K562 (cell line): ENCODE data around the gene ETFRF1. TPM values are rescaled to one million over a fixed set of nuclear protein-coding genes. Genes with fewer than 3 reads are reported as not detected.

Experiments used
- CREM ChIP-seq: IDR thresholded peaks from 2 replicates; pipeline ENCODE4 v1.6.1; 2014; ENCODE audit warnings: antibody characterized with exemption, low read depth
- CTBP1 ChIP-seq: fragments of 450-650 bp; IDR thresholded peaks from 2 replicates; pipeline ENCODE4 v1.6.1; 2016; ENCODE audit warnings: borderline replicate concordance
- FOXK1 ChIP-seq: sonication (generic); formaldehyde crosslinking; IDR thresholded peaks from 2 replicates; pipeline ENCODE4 v1.8.0; 2022; ENCODE audit warnings: missing genetic modification reagents, mild to moderate bottlenecking, borderline replicate concordance
- MIER1 ChIP-seq: fragments of 450-650 bp; IDR thresholded peaks from 2 replicates; pipeline ENCODE4 v1.6.1; 2016; ENCODE audit warnings: antibody characterized with exemption, mild to moderate bottlenecking, low read depth
- MXD1 ChIP-seq: fragments of 250-450 bp; sonication (Bioruptor Pico); IDR thresholded peaks from 2 replicates; pipeline ENCODE4 v1.8.0; 2021; ENCODE audit warnings: borderline replicate concordance, mild to moderate bottlenecking, moderate library complexity; ENCODE audit not compliant: poor library complexity, severe bottlenecking
- NCOA2 ChIP-seq, 2 experiments: fragments of 450-650 bp; IDR thresholded peaks; 2 replicates each; pipeline ENCODE4 v1.6.1; 2018; ENCODE audit warnings: mild to moderate bottlenecking in 2 of 2, moderate library complexity in 1 of 2; ENCODE audit not compliant: partially characterized antibody in 2 of 2
- POLR2AphosphoS2 ChIP-seq: IDR thresholded peaks from 2 replicates; pipeline ENCODE4 v1.6.1; 2012; ENCODE audit warnings: low read length, improper control_type of control experiment
- POLR2AphosphoS5 ChIP-seq: IDR thresholded peaks from 2 replicates; pipeline ENCODE4 v1.6.1; 2011; ENCODE audit warnings: mild to moderate bottlenecking, low read depth, low read length, moderate library complexity; ENCODE audit not compliant: control insufficient read depth, insufficient read depth
- POLR2G ChIP-seq: fragments of 200-400 bp; formaldehyde crosslinking; IDR thresholded peaks from 2 replicates; pipeline ENCODE4 v1.6.1; 2017; ENCODE audit warnings: low read depth, mild to moderate bottlenecking, antibody characterized with exemption, low read length, moderate library complexity
- POLR2H ChIP-seq: IDR thresholded peaks from 2 replicates; pipeline ENCODE4 v1.6.1; 2016; ENCODE audit warnings: missing genetic modification characterization, low read depth, mild to moderate bottlenecking, control low read depth, missing compliant biosample characterization, moderate library complexity
- RNF2 ChIP-seq: sonication (generic); IDR thresholded peaks from 2 replicates; pipeline ENCODE4 v1.6.1; 2016
- STAG1 ChIP-seq: sonication (generic); formaldehyde crosslinking; IDR thresholded peaks from 2 replicates; pipeline ENCODE4 v1.5.0; 2020; ENCODE audit warnings: missing genetic modification reagents, borderline replicate concordance
- TEAD2 ChIP-seq: fragments of 450-650 bp; IDR thresholded peaks from 2 replicates; pipeline ENCODE4 v1.6.1; 2016; ENCODE audit warnings: missing genetic modification characterization, control low read depth, missing compliant biosample characterization
- TRIM25 ChIP-seq: fragments of 450-650 bp; IDR thresholded peaks from 2 replicates; pipeline ENCODE4 v1.7.0; 2016; ENCODE audit warnings: borderline replicate concordance
- ZHX1 ChIP-seq: fragments of 150-350 bp; conservative IDR thresholded peaks from 2 replicates; pipeline ENCODE4 v1.6.1; 2014; ENCODE audit warnings: low read length
- ZNF121 ChIP-seq: sonication (generic); formaldehyde crosslinking; conservative IDR thresholded peaks from 2 replicates; pipeline ENCODE4 v1.8.0; 2022; ENCODE audit warnings: missing genetic modification reagents
- ZNF518B ChIP-seq: fragments of 250-450 bp; sonication (Bioruptor Pico); IDR thresholded peaks from 2 replicates; pipeline ENCODE4 v1.5.0; 2021; ENCODE audit warnings: mild to moderate bottlenecking, moderate library complexity
- ZNF695 ChIP-seq: fragments of 450-650 bp; formaldehyde crosslinking; IDR thresholded peaks from 2 replicates; pipeline ENCODE4 v1.4.0; 2020; ENCODE audit warnings: mild to moderate bottlenecking, moderate library complexity
- polyA plus RNA-seq, 8 experiments: library from polyadenylated mRNA; depleted of rRNA in 4 of 8; stranded (reverse) in 5 of 8; unstranded in 3 of 8; fragments of >200 nt; fragmentation: Nextera tagmentation in 2 of 8; fragmentation: Illumina TruSeq in 1 of 8; extraction: Ambion mirVana in 2 of 8; extraction: Trizol in 1 of 8; gene quantifications; 2 replicates each; pipeline versions ENCODE4 v1.2.1 to v1.2.3, GENCODE V29; 2011 to 2014; ENCODE audit warnings: inconsistent platforms in 1 of 8, missing spikeins in 1 of 8
- total RNA-seq, 7 experiments: library from RNA; depleted of rRNA in 6 of 7; stranded (reverse); fragments of >200 nt in 6 of 7; fragmentation: Illumina TruSeq in 2 of 7; extraction: Trizol in 2 of 7; gene quantifications; 2 replicates each; pipeline versions ENCODE4 v1.2.1 to v1.2.3, GENCODE V29; 2011 to 2021; ENCODE audit warnings: low replicate concordance in 1 of 7

The ETFRF1 gene
- total and polyA plus RNA-seq, 9 of the 15 experiments (the other 6 are each of a cell fraction or from before 2014, with no cell fraction given): 16.1 to 107 (median 33.7) TPM

- TF ChIP-seq NCOA2 (IDR thresholded peaks at IDR 0.05; ENCODE audit: partially characterized antibody in 2 of 2) (no peak), STAG1 (CRISPR knock-in tag) (no peak), POLR2AphosphoS2 (no peak), TRIM25 (no peak), POLR2AphosphoS5 (peak; percentile 64), ZNF695 (CRISPR knock-in tag) (no peak), TEAD2 (tag) (no peak), POLR2G (peak; percentile 83), ZNF121 (no peak), POLR2H (tag) (no peak), CTBP1 (peak; percentile 83), ZNF518B (CRISPR knock-in tag) (no peak), CREM (peak; percentile 80), MIER1 (no peak), RNF2 (peak; percentile 42; the same call in 1 of the 2 replicates), FOXK1 (peak; percentile 71; the same call in 1 of the 2 replicates), ZHX1 (no peak), MXD1 (CRISPR knock-in tag) (no peak)
Observed at GRCh38 chr12:25250744-25251730, 56.0 kb downstream of the ETFRF1 start, which contains the start of gene KRAS (continued).
